Measurements from ENCODE around the gene ZMIZ1.

The ZMIZ1 gene

DNA sequence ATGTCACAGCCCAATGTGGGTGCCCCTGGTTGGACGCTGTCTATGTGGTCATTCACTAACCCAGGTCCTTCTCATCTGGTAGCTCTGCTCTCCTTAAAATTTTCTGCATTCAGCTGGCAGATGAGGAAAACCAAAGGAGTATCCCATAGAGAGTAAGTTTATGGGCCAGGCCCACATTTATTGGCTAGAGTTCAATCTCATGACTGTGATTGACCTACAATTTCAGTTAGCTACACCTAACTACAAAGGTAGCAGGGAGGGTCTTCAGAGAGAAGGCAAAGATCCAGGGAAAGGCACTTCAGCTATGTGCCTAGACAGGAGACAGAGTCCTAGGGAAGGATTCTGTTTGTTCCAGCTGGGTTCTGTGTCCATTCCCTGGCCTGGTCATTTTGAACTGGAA lies 254.8 kb downstream of the ZMIZ1 start:
- H3K27me3 ChIP-seq (replicated peaks in 2 of 5; ENCODE audit: control insufficient read depth in 4 of 5, insufficient read depth in 5 of 5, low read length in 4 of 5) = no peaks in the 10 kb centered on the region
- H3K36me3 ChIP-seq (ENCODE audit: control insufficient read depth in 4 of 4, insufficient read depth in 4 of 4, low read length in 3 of 4) = no peaks in the 10 kb centered on the region
- peaks cover 0 to 1% (median 0%) of the 10 kb centered on the region in 5 experiments for H3K9me3 ChIP-seq (ENCODE audit: control extremely low read depth in 1 of 5, control insufficient read depth in 4 of 5, insufficient read depth in 2 of 5, low read depth in 1 of 5, low read length in 4 of 5)
- ChIA-PET CTCF (interaction anchor here (1.1 to 5.4 kb wide), 4 partner anchors 9 to 22 kb away, joined by 3 to 44 read pairs (median 16); partner anchors contain the start of gene PPIF), POLR2A (interaction anchor here (1.1 to 2.0 kb wide), 5 partner anchors 8 to 36 kb away, joined by 3 to 12 read pairs (median 4); no protein-coding TSS in a partner anchor)
- peaks cover 36 to 66% (median 59%) of the 10 kb centered on the region in 4 experiments for H3K4me1 ChIP-seq (ENCODE audit: control extremely low read depth in 1 of 4, control insufficient read depth in 4 of 4, insufficient read depth in 4 of 4, low read length in 3 of 4)
- no peak for DNase-seq
- peak overlapping the region in 1 of 2 experiments; percentile 55 for H3K27ac ChIP-seq (ENCODE audit: insufficient read depth in 1 of 2, low read depth in 1 of 2, low read length in 2 of 2, poor library complexity in 1 of 2, severe bottlenecking in 2 of 2)
- 0% methylated on average over 1 of the region's 1 CpG for WGBS (ENCODE audit: insufficient coverage)
- H3K4me3 ChIP-seq (ENCODE audit: control insufficient read depth in 1 of 7, extremely low read depth in 1 of 7, insufficient read depth in 4 of 7, low read depth in 2 of 7, low read length in 6 of 7) = peak overlapping the region in 1 of 7 experiments; percentile 31

- ChIA-PET POLR2A (no interaction called here), CTCF (interaction anchor here (1.1 to 5.4 kb wide), 4 partner anchors 9 to 22 kb away, joined by 3 to 44 read pairs (median 16); partner anchors contain the start of gene PPIF)
- DNase-seq = no peak
- Histone ChIP-seq H3K9me3 (ENCODE audit: control extremely low read depth in 1 of 5, control insufficient read depth in 4 of 5, insufficient read depth in 2 of 5, low read depth in 1 of 5, low read length in 4 of 5) (no peaks in the 10 kb centered on the region), H3K4me1 (ENCODE audit: control extremely low read depth in 1 of 4, control insufficient read depth in 4 of 4, insufficient read depth in 4 of 4, low read length in 3 of 4) (peaks cover 36 to 60% (median 54%) of the 10 kb centered on the region in 4 experiments), H3K4me3 (ENCODE audit: control insufficient read depth in 1 of 7, extremely low read depth in 1 of 7, insufficient read depth in 4 of 7, low read depth in 2 of 7, low read length in 6 of 7) (no peak overlapping the region), H3K27ac (ENCODE audit: insufficient read depth in 1 of 2, low read depth in 1 of 2, low read length in 2 of 2, poor library complexity in 1 of 2, severe bottlenecking in 2 of 2) (no peak overlapping the region), H3K36me3 (ENCODE audit: control insufficient read depth in 4 of 4, insufficient read depth in 4 of 4, low read length in 3 of 4) (no peaks in the 10 kb centered on the region), H3K27me3 (replicated peaks in 2 of 5; ENCODE audit: control insufficient read depth in 4 of 5, insufficient read depth in 5 of 5, low read length in 4 of 5) (no peaks in the 10 kb centered on the region)
- 92% methylated on average over 8 of the region's 10 CpGs for WGBS (ENCODE audit: insufficient coverage)
Observed at GRCh38 chr10:79324032-79324695, 255.4 kb downstream of the ZMIZ1 start.

- Histone ChIP-seq H3K27ac (ENCODE audit: insufficient read depth in 1 of 2, low read depth in 1 of 2, low read length in 2 of 2, poor library complexity in 1 of 2, severe bottlenecking in 2 of 2) (no peak overlapping the region), H3K4me3 (ENCODE audit: control insufficient read depth in 1 of 7, extremely low read depth in 1 of 7, insufficient read depth in 4 of 7, low read depth in 2 of 7, low read length in 6 of 7) (no peak overlapping the region), H3K36me3 (ENCODE audit: control insufficient read depth in 4 of 4, insufficient read depth in 4 of 4, low read length in 3 of 4) (no peaks in the 10 kb centered on the region), H3K27me3 (replicated peaks in 2 of 5; ENCODE audit: control insufficient read depth in 4 of 5, insufficient read depth in 5 of 5, low read length in 4 of 5) (no peaks in the 10 kb centered on the region), H3K4me1 (ENCODE audit: control extremely low read depth in 1 of 4, control insufficient read depth in 4 of 4, insufficient read depth in 4 of 4, low read length in 3 of 4) (peaks cover 19 to 36% (median 33%) of the 10 kb centered on the region in 4 experiments), H3K9me3 (ENCODE audit: control extremely low read depth in 1 of 5, control insufficient read depth in 4 of 5, insufficient read depth in 2 of 5, low read depth in 1 of 5, low read length in 4 of 5) (no peaks in the 10 kb centered on the region)
- CTCF ChIA-PET = interaction anchor here (0.5 to 1.6 kb wide), 4 partner anchors 19 to 40 kb away, joined by 3 to 11 read pairs (median 3); no protein-coding TSS in a partner anchor
- no peak for DNase-seq
- 89% methylated on average over 1 of the region's 3 CpGs for WGBS (ENCODE audit: insufficient coverage)
- POLR2A ChIA-PET = no interaction called here
Observed at GRCh38 chr10:79326361-79327089, 257.8 kb downstream of the ZMIZ1 start.

DNA sequence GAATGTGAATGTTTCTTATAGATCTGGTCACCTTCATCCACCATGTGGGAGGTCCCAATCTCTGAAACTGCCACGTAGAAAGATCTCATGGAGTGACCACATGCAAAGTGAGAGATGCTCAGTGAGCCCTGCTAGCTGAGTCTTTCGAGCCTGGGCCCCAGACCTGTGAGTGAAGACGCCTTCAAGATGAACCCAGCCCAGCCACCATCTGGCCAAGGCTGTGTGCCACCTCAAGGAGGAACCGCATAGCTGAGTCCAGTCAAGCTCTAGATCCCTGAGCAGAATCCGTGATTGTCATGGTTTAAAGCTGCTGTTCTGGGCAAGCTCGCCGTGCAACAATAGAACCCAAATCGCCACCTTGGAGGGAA lies 258.3 kb downstream of the ZMIZ1 start:
- 98% methylated on average over 8 of the region's 8 CpGs for WGBS (ENCODE audit: insufficient coverage)
- CTCF ChIA-PET = interaction anchor here (0.5 to 1.6 kb wide), 4 partner anchors 19 to 41 kb away, joined by 3 to 11 read pairs (median 3); no protein-coding TSS in a partner anchor
- Histone ChIP-seq H3K9me3 (ENCODE audit: control extremely low read depth in 1 of 5, control insufficient read depth in 4 of 5, insufficient read depth in 2 of 5, low read depth in 1 of 5, low read length in 4 of 5) (peaks cover 0 to 1% (median 0%) of the 10 kb centered on the region in 5 experiments), H3K27me3 (replicated peaks in 2 of 5; ENCODE audit: control insufficient read depth in 4 of 5, insufficient read depth in 5 of 5, low read length in 4 of 5) (no peaks in the 10 kb centered on the region), H3K4me1 (ENCODE audit: control extremely low read depth in 1 of 4, control insufficient read depth in 4 of 4, insufficient read depth in 4 of 4, low read length in 3 of 4) (peaks cover 14 to 31% (median 28%) of the 10 kb centered on the region in 4 experiments), H3K36me3 (ENCODE audit: control insufficient read depth in 4 of 4, insufficient read depth in 4 of 4, low read length in 3 of 4) (no peaks in the 10 kb centered on the region), H3K27ac (ENCODE audit: insufficient read depth in 1 of 2, low read depth in 1 of 2, low read length in 2 of 2, poor library complexity in 1 of 2, severe bottlenecking in 2 of 2) (no peak overlapping the region), H3K4me3 (ENCODE audit: control insufficient read depth in 1 of 7, extremely low read depth in 1 of 7, insufficient read depth in 4 of 7, low read depth in 2 of 7, low read length in 6 of 7) (no peak overlapping the region)
- no peak for DNase-seq
- POLR2A ChIA-PET = no interaction called here

GRCh38 chr10:79328147-79328701 lies 259.5 kb downstream of the ZMIZ1 start:
- ChIA-PET CTCF (interaction anchor here (0.9 to 1.6 kb wide), 2 partner anchors 17 to 21 kb away, joined by 4 to 11 read pairs; no protein-coding TSS in a partner anchor), POLR2A (no interaction called here)
- 91% methylated on average over 6 of the region's 6 CpGs for WGBS (ENCODE audit: insufficient coverage)

GRCh38 chr10:79328737-79329504 lies 260.2 kb downstream of the ZMIZ1 start:
- H3K27ac ChIP-seq (ENCODE audit: insufficient read depth in 1 of 2, low read depth in 1 of 2, low read length in 2 of 2, poor library complexity in 1 of 2, severe bottlenecking in 2 of 2) = no peak overlapping the region
- WGBS (ENCODE audit: insufficient coverage) = 93% methylated on average over 10 of the region's 14 CpGs
- no peaks in the 10 kb centered on the region for H3K36me3 ChIP-seq (ENCODE audit: control insufficient read depth in 4 of 4, insufficient read depth in 4 of 4, low read length in 3 of 4)
- H3K9me3 ChIP-seq (ENCODE audit: control extremely low read depth in 1 of 5, control insufficient read depth in 4 of 5, insufficient read depth in 2 of 5, low read depth in 1 of 5, low read length in 4 of 5) = peaks cover 0 to 2% (median 0%) of the 10 kb centered on the region in 5 experiments
- peaks cover 0 to 12% (median 10%) of the 10 kb centered on the region in 4 experiments for H3K4me1 ChIP-seq (ENCODE audit: control extremely low read depth in 1 of 4, control insufficient read depth in 4 of 4, insufficient read depth in 4 of 4, low read length in 3 of 4)
- DNase-seq = no peak
- ChIA-PET CTCF (interaction anchor here (0.8 to 3.0 kb wide), 5 partner anchors 10 to 162 kb away, joined by 3 to 13 read pairs (median 3); no protein-coding TSS in a partner anchor), POLR2A (no interaction called here)
- no peaks in the 10 kb centered on the region for H3K27me3 ChIP-seq (replicated peaks in 2 of 5; ENCODE audit: control insufficient read depth in 4 of 5, insufficient read depth in 5 of 5, low read length in 4 of 5)
- H3K4me3 ChIP-seq (ENCODE audit: control insufficient read depth in 1 of 7, extremely low read depth in 1 of 7, insufficient read depth in 4 of 7, low read depth in 2 of 7, low read length in 6 of 7) = no peak overlapping the region

More at GRCh38 chr10:79328147-79328701, 259.5 kb downstream of the ZMIZ1 start:
- H3K4me1 ChIP-seq (ENCODE audit: control extremely low read depth in 1 of 4, control insufficient read depth in 4 of 4, insufficient read depth in 4 of 4, low read length in 3 of 4) = peaks cover 7 to 19% (median 17%) of the 10 kb centered on the region in 4 experiments
- H3K9me3 ChIP-seq (ENCODE audit: control extremely low read depth in 1 of 5, control insufficient read depth in 4 of 5, insufficient read depth in 2 of 5, low read depth in 1 of 5, low read length in 4 of 5) = peaks cover 0 to 2% (median 0%) of the 10 kb centered on the region in 5 experiments
- H3K27me3 ChIP-seq (replicated peaks in 2 of 5; ENCODE audit: control insufficient read depth in 4 of 5, insufficient read depth in 5 of 5, low read length in 4 of 5) = no peaks in the 10 kb centered on the region
- H3K27ac ChIP-seq (ENCODE audit: insufficient read depth in 1 of 2, low read depth in 1 of 2, low read length in 2 of 2, poor library complexity in 1 of 2, severe bottlenecking in 2 of 2) = no peak overlapping the region
- H3K36me3 ChIP-seq (ENCODE audit: control insufficient read depth in 4 of 4, insufficient read depth in 4 of 4, low read length in 3 of 4) = no peaks in the 10 kb centered on the region
- no peak overlapping the region for H3K4me3 ChIP-seq (ENCODE audit: control insufficient read depth in 1 of 7, extremely low read depth in 1 of 7, insufficient read depth in 4 of 7, low read depth in 2 of 7, low read length in 6 of 7)
- no peak for DNase-seq

Data from common myeloid progenitor, CD34-positive (primary cell).